ENCODE results near the gene SMIM26.
A peak's percentile ranks its signal among the peaks of the same experiment; 100 is the strongest.
"Not testable (repeated sequence)": the region's sequence is repeated elsewhere in the genome, so short reads cannot be mapped to it uniquely, and the experiment has no call there.

SMIM26 gene

DNA sequence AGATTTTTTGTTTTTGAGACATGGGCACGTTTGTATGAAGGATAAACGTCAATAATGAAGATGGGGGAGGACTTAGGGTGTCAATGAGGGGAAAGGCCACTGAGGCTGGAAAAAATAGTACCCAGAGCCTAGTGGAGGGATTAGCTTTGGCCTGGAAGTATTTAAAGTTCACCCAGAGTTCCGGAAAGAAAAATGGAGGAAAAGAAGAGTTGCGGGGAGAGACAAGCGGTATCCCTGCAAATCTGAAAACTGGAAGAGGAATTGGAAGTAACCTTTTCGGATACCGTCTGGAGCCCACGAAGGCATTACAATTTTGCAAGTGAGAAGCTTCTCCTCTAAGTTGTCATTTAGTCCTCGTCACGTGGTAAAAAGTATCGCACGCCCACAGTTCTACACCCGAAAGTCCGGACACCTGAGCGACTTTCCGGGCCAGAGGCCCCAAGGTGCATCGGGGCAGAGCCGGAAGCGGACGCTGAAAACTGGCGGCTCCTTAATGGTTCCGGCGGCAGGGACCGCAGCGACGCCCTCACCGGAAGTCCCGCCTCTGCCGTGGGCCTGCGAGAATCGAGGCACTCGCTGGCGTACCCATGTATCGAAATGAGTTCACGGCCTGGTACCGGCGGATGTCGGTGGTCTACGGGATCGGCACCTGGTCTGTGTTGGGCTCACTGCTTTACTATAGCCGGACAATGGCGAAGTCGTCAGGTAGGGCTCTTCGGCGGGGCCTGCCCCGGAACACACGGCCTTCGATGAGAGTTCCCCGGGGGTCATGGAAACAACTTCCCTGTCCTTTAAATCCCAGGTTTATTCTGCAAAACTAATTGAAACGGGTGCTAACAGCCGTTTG lies at the start of gene SMIM26:
SMIM26 (plus strand) TSS at position 541 of the 847 bp plus-strand sequence; CDS start at position 588, 47 bp downstream.
- peak within 1 kb of the TSS; percentile 65 for H3K4me3 ChIP-seq (ENCODE audit: low read length)
- peak; percentile 85 for DNase-seq (ENCODE audit: low read depth)
- no peak for TF ChIP-seq CTCF (conservative IDR thresholded peaks at IDR 0.05; ENCODE audit: low read length)

DNA sequence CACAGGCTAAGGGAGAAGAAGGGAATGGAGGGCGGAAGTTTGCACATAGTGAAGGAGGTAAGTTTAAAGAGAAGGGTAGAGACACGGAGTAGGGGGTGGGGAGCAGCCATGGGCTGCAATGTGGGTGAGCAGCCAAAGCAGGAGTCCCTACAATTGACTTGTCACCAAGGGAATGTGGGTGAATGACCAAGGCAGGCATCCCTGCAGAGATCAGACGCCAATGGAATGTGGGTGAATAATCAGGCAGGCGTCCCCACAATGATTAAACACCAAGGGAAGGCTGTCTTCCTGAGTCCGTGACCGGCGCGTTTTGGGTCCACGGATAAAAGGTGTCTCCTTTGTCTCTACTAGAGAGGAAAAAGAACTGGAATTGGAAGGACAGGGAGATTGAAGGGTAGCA lies 45.2 kb upstream of the SMIM26 start:
- DNase-seq (ENCODE audit: low read depth): peak; percentile 15
- H3K4me3 ChIP-seq (ENCODE audit: low read length): not testable (repeated sequence)

DNA sequence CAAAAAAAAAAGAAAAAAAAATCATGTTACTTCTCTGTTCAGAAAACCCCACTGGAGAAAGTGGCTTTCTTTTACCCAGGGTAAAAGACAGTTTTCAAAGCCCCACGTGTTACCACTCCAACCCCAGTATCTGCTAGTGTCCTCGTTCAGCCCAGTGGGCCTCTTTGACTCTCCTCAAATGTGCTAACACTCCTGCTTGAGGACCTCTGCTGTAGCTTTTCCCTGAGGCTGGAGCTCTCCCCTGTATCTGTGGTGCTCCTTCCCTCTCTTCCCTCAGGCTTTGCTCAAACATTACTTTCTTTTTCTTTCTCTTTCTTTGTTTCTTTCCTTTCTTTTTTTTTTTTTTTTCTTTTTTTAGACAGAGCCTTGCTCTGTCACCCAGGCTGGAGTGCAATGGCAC lies 44.2 kb upstream of the SMIM26 start:
- no peak overlapping the region for H3K4me3 ChIP-seq (ENCODE audit: low read length)
- no peak for TF ChIP-seq CTCF (conservative IDR thresholded peaks at IDR 0.05; ENCODE audit: low read length)
- no peak for DNase-seq (ENCODE audit: low read depth)

DNA sequence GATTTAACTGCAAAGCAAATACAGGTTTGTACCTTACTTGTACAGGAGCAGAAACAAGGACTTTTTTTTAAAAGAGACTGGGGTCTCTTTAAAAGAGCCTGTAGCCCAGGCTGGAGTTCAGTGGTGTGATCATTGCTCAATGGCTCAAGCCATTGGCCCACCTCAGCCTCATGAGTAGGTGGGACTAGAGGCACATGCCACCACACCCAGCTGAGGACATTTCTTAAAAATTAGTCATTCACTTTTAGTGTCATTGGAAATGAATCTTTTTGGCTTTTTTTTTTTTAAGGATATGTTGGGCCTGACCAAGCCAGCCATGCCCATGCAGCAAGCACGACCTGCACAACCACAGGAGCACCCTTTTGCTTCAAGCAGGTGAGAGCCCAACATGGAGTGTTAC lies 42.6 kb upstream of the SMIM26 start:
- peak; percentile 63 for DNase-seq (ENCODE audit: low read depth)
- H3K4me3 ChIP-seq (ENCODE audit: low read length): no peak overlapping the region
- no peak for TF ChIP-seq CTCF (conservative IDR thresholded peaks at IDR 0.05; ENCODE audit: low read length)

DNA sequence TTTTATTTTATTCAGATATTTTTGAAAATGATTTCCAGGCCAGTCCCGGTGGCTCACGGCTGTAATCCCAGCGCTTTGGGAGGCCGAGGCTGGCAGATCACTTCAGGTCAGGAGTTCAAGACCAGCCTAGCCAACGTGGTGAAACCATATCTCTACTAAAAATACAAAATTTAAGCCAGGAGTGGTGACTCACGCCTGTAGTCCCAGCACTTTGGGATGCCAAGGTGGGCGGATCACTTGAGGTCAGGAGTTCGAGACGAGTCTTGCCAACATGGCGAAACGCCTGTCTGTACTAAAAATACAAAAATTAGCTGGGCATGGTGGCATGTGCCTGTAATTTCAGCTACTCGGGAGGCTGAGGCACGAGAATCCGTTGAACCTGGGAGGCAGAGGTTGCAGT lies 40.5 kb upstream of the SMIM26 start:
- peak; percentile 7 for DNase-seq (ENCODE audit: low read depth)
- H3K4me3 ChIP-seq (ENCODE audit: low read length): not testable (repeated sequence)

- no peak overlapping the region for H3K4me3 ChIP-seq (ENCODE audit: low read length)
- DNase-seq (ENCODE audit: low read depth): no peak
- no peak for TF ChIP-seq CTCF (conservative IDR thresholded peaks at IDR 0.05; ENCODE audit: low read length)
Observed at GRCh38 chr20:18527339-18527738, 39.9 kb upstream of the SMIM26 start.

DNA sequence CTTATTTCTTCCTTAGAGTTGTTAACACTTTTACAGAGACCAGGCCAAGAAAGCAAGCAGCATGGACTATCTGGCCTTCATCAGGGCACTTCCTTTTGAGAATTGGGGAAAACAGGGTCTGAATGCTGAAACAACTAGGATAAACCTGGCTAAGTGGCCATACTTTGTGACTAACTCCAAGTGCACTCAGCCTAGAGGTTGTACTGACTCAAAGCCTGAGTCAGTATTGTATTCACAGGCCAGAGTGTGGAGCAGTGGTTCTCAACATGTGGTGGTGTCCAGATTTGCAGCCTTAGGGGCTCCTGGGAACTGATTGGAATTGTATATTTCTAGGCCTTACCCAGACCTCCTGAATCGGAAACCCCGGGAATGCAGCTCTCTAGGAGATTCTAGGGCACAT lies 39.4 kb upstream of the SMIM26 start:
- no peak overlapping the region for H3K4me3 ChIP-seq (ENCODE audit: low read length)
- no peak for TF ChIP-seq CTCF (conservative IDR thresholded peaks at IDR 0.05; ENCODE audit: low read length)
- peak; percentile 44 for DNase-seq (ENCODE audit: low read depth)

GRCh38 chr20:18529041-18529440 lies 38.2 kb upstream of the SMIM26 start:
- no peak for DNase-seq (ENCODE audit: low read depth)
- no peak overlapping the region for H3K4me3 ChIP-seq (ENCODE audit: low read length)
- TF ChIP-seq CTCF (conservative IDR thresholded peaks at IDR 0.05; ENCODE audit: low read length): no peak
